Activated naive CD4-positive, alpha-beta T cell treated with anti-CD3 and anti-CD28 coated beads, Interleukin-2, amount 50 U/mL, for 24 hours (primary cell): ENCODE measurements around the gene THSD7A.

Source experiments
- H3K27ac Mint-ChIP-seq: one replicate; pipeline ENCODE4 v1.8.0; 2021; ENCODE audit warnings: mild to moderate bottlenecking, mixed read lengths
- H3K27me3 Mint-ChIP-seq: one replicate; pipeline ENCODE4 v1.8.0; 2021; ENCODE audit warnings: mixed read lengths
- H3K36me3 Mint-ChIP-seq: one replicate; pipeline ENCODE4 v1.8.0; 2021; ENCODE audit warnings: mixed read lengths
- H3K4me1 Mint-ChIP-seq: one replicate; pipeline ENCODE4 v1.8.0; 2021; ENCODE audit warnings: mixed read lengths
- H3K4me3 Mint-ChIP-seq: one replicate; pipeline ENCODE4 v1.8.0; 2021; ENCODE audit warnings: mild to moderate bottlenecking, mixed read lengths
- H3K9me3 Mint-ChIP-seq: one replicate; pipeline ENCODE4 v1.8.0; 2021; ENCODE audit warnings: mixed read lengths

The THSD7A gene

GRCh38 chr7:11748884-11749283 is 83.1 kb downstream of the THSD7A start:
- Mint-ChIP-seq H3K9me3 (no peaks in the 10 kb centered on the region), H3K4me3 (no peak overlapping the region), H3K27me3 (no peaks in the 10 kb centered on the region), H3K4me1 (no peaks in the 10 kb centered on the region), H3K27ac (no peak overlapping the region), H3K36me3 (no peaks in the 10 kb centered on the region)

- H3K9me3 Mint-ChIP-seq: no peaks in the 10 kb centered on the region
- no peaks in the 10 kb centered on the region for H3K4me1 Mint-ChIP-seq
- H3K36me3 Mint-ChIP-seq: no peaks in the 10 kb centered on the region
- H3K27ac Mint-ChIP-seq: no peak overlapping the region
- H3K4me3 Mint-ChIP-seq: no peak overlapping the region
- H3K27me3 Mint-ChIP-seq: no peaks in the 10 kb centered on the region
Observed at GRCh38 chr7:11747715-11748485, 84.1 kb downstream of the THSD7A start.

GRCh38 chr7:11746591-11746990 is 85.4 kb downstream of the THSD7A start:
- Mint-ChIP-seq H3K27ac (no peak overlapping the region), H3K9me3 (no peaks in the 10 kb centered on the region), H3K27me3 (no peaks in the 10 kb centered on the region), H3K4me3 (no peak overlapping the region), H3K36me3 (no peaks in the 10 kb centered on the region), H3K4me1 (no peaks in the 10 kb centered on the region)

GRCh38 chr7:11743548-11743947 is 88.5 kb downstream of the THSD7A start:
- no peak overlapping the region for H3K4me3 Mint-ChIP-seq
- no peak overlapping the region for H3K27ac Mint-ChIP-seq
- no peaks in the 10 kb centered on the region for H3K27me3 Mint-ChIP-seq

GRCh38 chr7:11743016-11743415 is 89.0 kb downstream of the THSD7A start:
- Mint-ChIP-seq H3K27me3 (no peaks in the 10 kb centered on the region), H3K36me3 (no peaks in the 10 kb centered on the region), H3K4me1 (no peaks in the 10 kb centered on the region), H3K4me3 (no peak overlapping the region), H3K27ac (no peak overlapping the region), H3K9me3 (no peaks in the 10 kb centered on the region)

More at GRCh38 chr7:11743548-11743947, 88.5 kb downstream of the THSD7A start:
- Mint-ChIP-seq H3K4me1 (no peaks in the 10 kb centered on the region), H3K9me3 (no peaks in the 10 kb centered on the region), H3K36me3 (no peaks in the 10 kb centered on the region)

- H3K27me3 Mint-ChIP-seq: no peaks in the 10 kb centered on the region
- H3K36me3 Mint-ChIP-seq: no peaks in the 10 kb centered on the region
- no peaks in the 10 kb centered on the region for H3K9me3 Mint-ChIP-seq
- H3K4me3 Mint-ChIP-seq: no peak overlapping the region
- no peak overlapping the region for H3K27ac Mint-ChIP-seq
- H3K4me1 Mint-ChIP-seq: no peaks in the 10 kb centered on the region
Observed at GRCh38 chr7:11742496-11742895, 89.5 kb downstream of the THSD7A start.

GRCh38 chr7:11737723-11738122 is 94.3 kb downstream of the THSD7A start:
- no peak overlapping the region for H3K4me3 Mint-ChIP-seq
- H3K4me1 Mint-ChIP-seq: no peaks in the 10 kb centered on the region
- no peaks in the 10 kb centered on the region for H3K36me3 Mint-ChIP-seq
- H3K27me3 Mint-ChIP-seq: no peaks in the 10 kb centered on the region
- no peak overlapping the region for H3K27ac Mint-ChIP-seq
- no peaks in the 10 kb centered on the region for H3K9me3 Mint-ChIP-seq

GRCh38 chr7:11732207-11732606 is 99.8 kb downstream of the THSD7A start:
- Mint-ChIP-seq H3K36me3 (no peaks in the 10 kb centered on the region), H3K27me3 (no peaks in the 10 kb centered on the region), H3K4me3 (no peak overlapping the region), H3K9me3 (no peaks in the 10 kb centered on the region), H3K27ac (no peak overlapping the region), H3K4me1 (no peaks in the 10 kb centered on the region)

- Mint-ChIP-seq H3K4me1 (no peaks in the 10 kb centered on the region), H3K36me3 (no peaks in the 10 kb centered on the region), H3K27ac (no peak overlapping the region), H3K9me3 (no peaks in the 10 kb centered on the region), H3K27me3 (no peaks in the 10 kb centered on the region), H3K4me3 (no peak overlapping the region)
Observed at GRCh38 chr7:11730725-11731124, 101.3 kb downstream of the THSD7A start.

GRCh38 chr7:11727864-11728263 is 104.1 kb downstream of the THSD7A start:
- H3K9me3 Mint-ChIP-seq: no peaks in the 10 kb centered on the region
- no peak overlapping the region for H3K4me3 Mint-ChIP-seq
- H3K36me3 Mint-ChIP-seq: no peaks in the 10 kb centered on the region
- no peaks in the 10 kb centered on the region for H3K27me3 Mint-ChIP-seq
- no peak overlapping the region for H3K27ac Mint-ChIP-seq
- no peaks in the 10 kb centered on the region for H3K4me1 Mint-ChIP-seq

GRCh38 chr7:11726794-11727155 is 105.2 kb downstream of the THSD7A start:
- Mint-ChIP-seq H3K4me1 (no peaks in the 10 kb centered on the region), H3K4me3 (no peak overlapping the region), H3K27me3 (no peaks in the 10 kb centered on the region), H3K9me3 (no peaks in the 10 kb centered on the region), H3K27ac (no peak overlapping the region), H3K36me3 (no peaks in the 10 kb centered on the region)

- Mint-ChIP-seq H3K4me3 (no peak overlapping the region), H3K27me3 (no peaks in the 10 kb centered on the region), H3K4me1 (no peaks in the 10 kb centered on the region), H3K27ac (no peak overlapping the region), H3K9me3 (no peaks in the 10 kb centered on the region), H3K36me3 (no peaks in the 10 kb centered on the region)
Observed at GRCh38 chr7:11726001-11726793, 105.8 kb downstream of the THSD7A start.

GRCh38 chr7:11716185-11716584 is 115.8 kb downstream of the THSD7A start:
- Mint-ChIP-seq H3K27me3 (no peaks in the 10 kb centered on the region), H3K4me1 (no peaks in the 10 kb centered on the region)

GRCh38 chr7:11714676-11715075 is 117.3 kb downstream of the THSD7A start:
- H3K4me1 Mint-ChIP-seq: no peaks in the 10 kb centered on the region
- no peaks in the 10 kb centered on the region for H3K36me3 Mint-ChIP-seq
- no peaks in the 10 kb centered on the region for H3K27me3 Mint-ChIP-seq
- H3K9me3 Mint-ChIP-seq: no peaks in the 10 kb centered on the region
- H3K4me3 Mint-ChIP-seq: no peak overlapping the region
- H3K27ac Mint-ChIP-seq: no peak overlapping the region

More at GRCh38 chr7:11716185-11716584, 115.8 kb downstream of the THSD7A start:
- Mint-ChIP-seq H3K4me3 (no peak overlapping the region), H3K27ac (no peak overlapping the region), H3K9me3 (no peaks in the 10 kb centered on the region), H3K36me3 (no peaks in the 10 kb centered on the region)

- Mint-ChIP-seq H3K36me3 (no peaks in the 10 kb centered on the region), H3K4me3 (no peak overlapping the region), H3K9me3 (no peaks in the 10 kb centered on the region), H3K27ac (no peak overlapping the region), H3K27me3 (no peaks in the 10 kb centered on the region), H3K4me1 (no peaks in the 10 kb centered on the region)
Observed at GRCh38 chr7:11714205-11714604, 117.8 kb downstream of the THSD7A start.

- Mint-ChIP-seq H3K27ac (no peak overlapping the region), H3K27me3 (no peaks in the 10 kb centered on the region), H3K36me3 (no peaks in the 10 kb centered on the region), H3K4me1 (no peaks in the 10 kb centered on the region), H3K4me3 (no peak overlapping the region), H3K9me3 (no peaks in the 10 kb centered on the region)
Observed at GRCh38 chr7:11713352-11713751, 118.6 kb downstream of the THSD7A start.
